Calu3 (cell line): Measurements from ENCODE around the gene C8G. TPM values are rescaled to one million over a fixed set of nuclear protein-coding genes. Genes with fewer than 3 reads are reported as not detected.

Source experiments
- BruUV-seq: library from RNA; stranded (reverse); fragments of 400-500 nt; replicated peaks from 2 replicates; lab custom pipeline; 2021; lab: Mats Ljungman, UMichigan
- CTCF ChIA-PET: fragments of 300-600 bp; sonication (Branson Sonifier 250); formaldehyde crosslinking; loops from one replicate; lab custom pipeline; 2022; ENCODE audit warnings: antibody characterized with exemption; lab: Charles Lee
- DNase-seq: peaks from one replicate; pipeline ENCODE4 v3.0.0; 2022
- H3K27ac Mint-ChIP-seq: one replicate; pipeline ENCODE4 v1.8.0; 2022; ENCODE audit warnings: mixed read lengths; ENCODE audit not compliant: unreplicated experiment
- H3K27me3 Mint-ChIP-seq: one replicate; pipeline ENCODE4 v1.8.0; 2022; ENCODE audit warnings: mixed read lengths; ENCODE audit not compliant: unreplicated experiment
- H3K36me3 Mint-ChIP-seq: one replicate; pipeline ENCODE4 v1.8.0; 2022; ENCODE audit warnings: mild to moderate bottlenecking, moderate library complexity, mixed read lengths; ENCODE audit not compliant: insufficient read depth, unreplicated experiment
- H3K4me1 Mint-ChIP-seq: one replicate; pipeline ENCODE4 v1.8.0; 2022; ENCODE audit warnings: mild to moderate bottlenecking, low read depth, mixed read lengths; ENCODE audit not compliant: unreplicated experiment
- H3K4me3 Mint-ChIP-seq: one replicate; pipeline ENCODE4 v1.8.0; 2022; ENCODE audit warnings: mild to moderate bottlenecking, low read depth, moderate library complexity, mixed read lengths; ENCODE audit not compliant: unreplicated experiment
- H3K9me3 Mint-ChIP-seq: one replicate; pipeline ENCODE4 v1.8.0; 2022; ENCODE audit warnings: low read depth, mixed read lengths; ENCODE audit not compliant: unreplicated experiment
- intact Hi-C: fragments of 100-400 bp; cut with micrococcal nuclease; formaldehyde crosslinking; loops from one replicate; pipeline ENCODE4 v1.10.0; 2022; ENCODE audit not compliant: unreplicated experiment
- total RNA-seq: library from RNA; stranded (reverse); gene quantifications from 2 replicates; pipeline ENCODE4 v1.2.3, GENCODE V29; 2022
- TF ChIP-seq, protein P1 (sequence below): fragments of 200-600 bp; IDR thresholded peaks from one replicate; pipeline ENCODE4 v1.8.0; 2022; ENCODE audit warnings: antibody characterized with exemption; ENCODE audit not compliant: unreplicated experiment

C8G gene
- total RNA-seq, 1 experiment from 2014 or later = 3.9 TPM

DNA sequence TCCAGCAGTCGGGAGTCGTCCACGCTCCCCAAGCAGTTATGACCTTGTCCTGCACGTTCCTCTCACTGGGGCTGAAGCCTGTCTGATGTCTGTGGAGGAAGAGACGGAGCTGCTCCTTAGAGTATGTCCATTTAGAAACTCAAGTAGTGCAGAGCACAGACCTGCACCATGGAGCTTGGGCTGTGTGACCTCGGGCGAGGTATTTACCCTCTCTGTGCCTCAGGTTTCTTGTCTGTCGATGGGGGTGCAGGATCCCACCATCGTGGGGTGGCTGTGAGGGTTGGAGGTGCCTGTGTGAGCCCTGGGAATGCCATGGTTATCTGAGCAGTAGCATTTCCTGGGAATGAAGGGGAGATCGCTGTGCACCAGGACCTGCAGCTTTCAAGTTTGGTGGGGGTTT lies 44.5 kb upstream of the C8G start:
- Mint-ChIP-seq H3K4me3 (peak overlapping the region; percentile 58), H3K4me1 (peaks cover 21% of the 10 kb centered on the region), H3K9me3 (no peaks in the 10 kb centered on the region), H3K27ac (peak overlapping the region; percentile 95), H3K36me3 (peaks cover 59% of the 10 kb centered on the region), H3K27me3 (no peaks in the 10 kb centered on the region)
- no peak for DNase-seq
- CTCF ChIA-PET = interaction anchor here (0.6 to 2.3 kb wide), 4 partner anchors 14 to 522 kb away, joined by 4 to 12 read pairs (median 8); partner anchors contain the start of gene TRAF2
- BruUV-seq = no TSS peak
- TF ChIP-seq, protein P1, sequence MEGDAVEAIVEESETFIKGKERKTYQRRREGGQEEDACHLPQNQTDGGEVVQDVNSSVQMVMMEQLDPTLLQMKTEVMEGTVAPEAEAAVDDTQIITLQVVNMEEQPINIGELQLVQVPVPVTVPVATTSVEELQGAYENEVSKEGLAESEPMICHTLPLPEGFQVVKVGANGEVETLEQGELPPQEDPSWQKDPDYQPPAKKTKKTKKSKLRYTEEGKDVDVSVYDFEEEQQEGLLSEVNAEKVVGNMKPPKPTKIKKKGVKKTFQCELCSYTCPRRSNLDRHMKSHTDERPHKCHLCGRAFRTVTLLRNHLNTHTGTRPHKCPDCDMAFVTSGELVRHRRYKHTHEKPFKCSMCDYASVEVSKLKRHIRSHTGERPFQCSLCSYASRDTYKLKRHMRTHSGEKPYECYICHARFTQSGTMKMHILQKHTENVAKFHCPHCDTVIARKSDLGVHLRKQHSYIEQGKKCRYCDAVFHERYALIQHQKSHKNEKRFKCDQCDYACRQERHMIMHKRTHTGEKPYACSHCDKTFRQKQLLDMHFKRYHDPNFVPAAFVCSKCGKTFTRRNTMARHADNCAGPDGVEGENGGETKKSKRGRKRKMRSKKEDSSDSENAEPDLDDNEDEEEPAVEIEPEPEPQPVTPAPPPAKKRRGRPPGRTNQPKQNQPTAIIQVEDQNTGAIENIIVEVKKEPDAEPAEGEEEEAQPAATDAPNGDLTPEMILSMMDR = no peak
- intact Hi-C loops = loop anchor here (2.0 kb wide), 1 partner anchor 14 kb away; the partner anchor contains the start of gene TRAF2

GRCh38 chr9:136900988-136901515 lies 44.0 kb upstream of the C8G start:
- peak overlapping the region; percentile 58 for H3K4me3 Mint-ChIP-seq
- no peaks in the 10 kb centered on the region for H3K9me3 Mint-ChIP-seq
- BruUV-seq = TSS peak; percentile 81
- H3K27me3 Mint-ChIP-seq = no peaks in the 10 kb centered on the region
- DNase-seq = peak; percentile 63
- intact Hi-C loops = loop anchor here (2.0 kb wide), 1 partner anchor 14 kb away; the partner anchor contains the start of gene TRAF2
- TF ChIP-seq, protein P1 = no peak
- H3K36me3 Mint-ChIP-seq = peaks cover 56% of the 10 kb centered on the region
- CTCF ChIA-PET = interaction anchor here (0.6 to 2.3 kb wide), 6 partner anchors 15 to 128 kb away, joined by 3 to 12 read pairs (median 4); partner anchors contain the start of gene TRAF2
- H3K27ac Mint-ChIP-seq = peak overlapping the region; percentile 95
- peaks cover 21% of the 10 kb centered on the region for H3K4me1 Mint-ChIP-seq

- H3K4me1 Mint-ChIP-seq = peaks cover 21% of the 10 kb centered on the region
- H3K36me3 Mint-ChIP-seq = peaks cover 54% of the 10 kb centered on the region
- peak overlapping the region; percentile 95 for H3K27ac Mint-ChIP-seq
- CTCF ChIA-PET = interaction anchor here (0.6 to 2.3 kb wide), 7 partner anchors 16 to 127 kb away, joined by 3 to 12 read pairs (median 4); partner anchors contain the start of gene TRAF2
- DNase-seq = peak; percentile 85
- TF ChIP-seq, protein P1 = no peak
- no TSS peak for BruUV-seq
- intact Hi-C loops = loop anchor here (2.0 kb wide), 1 partner anchor 15 kb away; the partner anchor contains the start of gene TRAF2
- H3K27me3 Mint-ChIP-seq = no peaks in the 10 kb centered on the region
- H3K9me3 Mint-ChIP-seq = no peaks in the 10 kb centered on the region
- peak overlapping the region; percentile 58 for H3K4me3 Mint-ChIP-seq
Measured at GRCh38 chr9:136901516-136902258, 43.4 kb upstream of the C8G start.

- BruUV-seq = no TSS peak
- Mint-ChIP-seq H3K36me3 (peaks cover 54% of the 10 kb centered on the region), H3K9me3 (no peaks in the 10 kb centered on the region), H3K27ac (peak overlapping the region; percentile 95), H3K4me1 (peaks cover 21% of the 10 kb centered on the region), H3K27me3 (no peaks in the 10 kb centered on the region), H3K4me3 (peak overlapping the region; percentile 58)
- peak; percentile 88 for DNase-seq
- CTCF ChIA-PET = interaction anchor here (1.2 to 2.3 kb wide), 4 partner anchors 16 to 127 kb away, joined by 3 to 12 read pairs (median 8); partner anchors contain the start of gene TRAF2
- TF ChIP-seq, protein P1 = no peak
- intact Hi-C loops = no loop called here
Measured at GRCh38 chr9:136902259-136902821, 42.7 kb upstream of the C8G start.
